ENCODE measurements around the gene C11orf58. TPM values are rescaled to one million over a fixed set of nuclear protein-coding genes. Genes with fewer than 3 reads are reported as not detected.

Gene C11orf58
- total RNA-seq, 1 experiment from 2014 or later: 272 TPM

- DNase-seq (ENCODE audit: low spot score): peak; percentile 79
These were observed 47.2 kb downstream of the C11orf58 start for GRCh38 chr11:16785520-16786128.

- DNase-seq (ENCODE audit: low spot score): no peak
These were observed 47.7 kb downstream of the C11orf58 start for GRCh38 chr11:16786131-16786530.

DNA sequence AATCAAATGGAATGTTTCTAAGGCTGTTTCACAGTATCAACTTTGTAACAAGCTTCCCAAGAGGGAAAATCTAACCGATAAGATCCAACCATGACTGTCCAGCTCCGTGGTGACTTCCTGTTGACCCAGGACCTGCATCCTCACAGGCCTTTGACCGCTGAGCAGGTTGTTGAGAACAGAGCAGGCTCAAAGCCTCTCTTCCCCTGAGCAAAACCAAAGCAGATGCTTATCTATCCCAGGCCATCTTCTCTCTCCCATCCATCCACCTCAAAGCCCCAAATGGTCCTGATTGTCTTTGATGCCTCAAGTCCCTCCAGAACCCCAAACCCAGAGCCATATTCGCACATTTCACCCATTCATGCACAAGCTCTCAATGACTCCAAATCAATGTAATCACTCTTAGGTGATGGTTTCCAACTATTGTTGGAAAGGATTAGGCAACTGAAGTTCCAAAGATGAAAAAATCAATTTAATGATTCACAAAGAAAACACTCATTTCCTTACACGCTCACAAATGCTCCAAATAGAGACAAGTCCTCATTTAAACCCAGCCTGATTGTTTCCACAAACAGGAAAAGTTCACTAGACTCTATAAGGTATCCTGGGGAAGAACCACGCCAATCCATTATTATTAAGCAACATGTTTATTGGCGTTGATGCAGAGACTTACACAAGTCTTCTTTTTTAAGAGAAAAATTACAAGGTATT lies 48.7 kb downstream of the C11orf58 start:
- no peak for DNase-seq (ENCODE audit: low spot score)

DNA sequence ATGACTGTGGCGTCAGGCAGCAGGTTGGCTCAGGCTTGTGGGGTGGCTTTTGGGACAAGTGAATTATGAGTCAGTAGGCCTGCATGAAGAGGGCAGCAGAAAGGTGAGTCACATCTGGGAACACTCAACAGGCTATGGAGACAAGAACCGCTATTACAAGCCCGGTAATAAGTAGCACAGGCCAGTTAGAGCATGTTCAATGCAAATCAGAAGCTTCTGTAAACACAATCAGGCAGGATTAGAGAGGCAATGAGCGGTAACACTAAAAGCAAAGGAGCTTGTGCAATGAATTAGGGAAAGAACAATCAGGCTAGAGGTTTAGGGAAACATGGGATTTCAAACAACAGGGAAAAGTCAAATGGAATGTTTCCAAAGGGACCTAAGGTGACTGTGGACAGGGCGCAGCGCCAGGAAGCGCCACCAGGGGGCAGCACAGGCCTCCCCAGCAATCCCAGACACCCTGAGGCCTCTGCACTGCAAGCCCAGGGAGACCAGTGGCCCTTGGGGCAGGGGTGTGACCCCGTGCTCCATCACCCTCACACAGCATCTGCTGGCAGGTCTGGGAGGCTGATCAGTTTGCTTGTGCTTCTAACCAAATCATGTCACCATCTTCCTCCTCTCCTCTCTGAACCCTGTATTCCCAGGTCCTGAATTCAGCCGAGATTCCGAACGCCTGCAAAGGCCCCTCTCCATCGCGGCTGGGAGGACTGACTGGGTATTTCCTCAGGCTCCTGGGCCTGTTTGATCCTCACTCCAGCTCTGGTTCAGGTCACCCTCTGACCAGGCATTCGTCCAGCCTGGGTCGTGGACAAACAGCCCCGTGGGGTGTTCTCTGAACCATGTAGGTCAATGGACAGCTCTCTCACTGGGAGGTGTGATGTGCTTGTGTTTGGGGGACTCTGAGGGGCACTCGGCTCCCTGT lies 50.0 kb downstream of the C11orf58 start:
- DNase-seq (ENCODE audit: low spot score): peak; percentile 72

- DNase-seq (ENCODE audit: low spot score): no peak
These were observed 50.6 kb downstream of the C11orf58 start for GRCh38 chr11:16789063-16789420.

GRCh38 chr11:16789560-16790485 lies 51.4 kb downstream of the C11orf58 start:
- DNase-seq (ENCODE audit: low spot score): no peak

- no peak for DNase-seq (ENCODE audit: low spot score)
These were observed 52.2 kb downstream of the C11orf58 start for GRCh38 chr11:16790486-16791190.

DNA sequence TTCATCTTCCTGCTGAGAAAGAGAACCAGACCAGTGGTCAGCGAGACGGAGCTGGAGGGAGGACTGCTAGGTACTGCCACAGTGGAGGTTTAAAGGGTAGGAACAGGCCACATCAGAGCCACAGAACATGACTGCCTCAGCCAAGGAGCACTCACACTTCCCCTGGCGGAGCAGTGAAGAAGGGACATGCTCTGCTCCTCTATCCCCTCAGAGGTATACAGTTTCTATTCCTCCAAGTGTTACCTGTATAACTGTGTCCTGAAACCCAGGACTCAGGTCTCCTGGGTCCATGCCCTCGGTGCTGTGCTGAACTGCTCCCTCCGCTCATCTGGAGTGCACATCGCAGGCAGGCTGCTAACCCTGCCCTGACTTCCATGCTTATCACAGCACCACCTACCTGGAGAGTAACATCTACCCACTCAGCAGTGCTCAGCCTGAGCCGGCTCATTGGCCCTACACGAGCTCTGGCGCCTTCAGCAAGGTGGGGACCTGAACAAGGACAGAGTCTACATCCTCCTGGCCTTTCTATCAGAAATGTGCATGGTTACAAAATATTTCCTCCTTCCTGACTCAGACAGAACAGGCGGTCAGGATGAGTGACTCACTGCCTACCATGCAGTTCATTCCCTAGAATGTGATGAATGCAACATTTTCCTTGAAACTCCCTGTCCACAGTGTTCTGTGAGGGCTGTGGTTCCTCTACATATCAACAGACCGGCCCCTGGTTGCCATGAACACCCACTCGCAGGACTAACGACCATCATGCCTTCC lies 52.9 kb downstream of the C11orf58 start:
- peak; percentile 93 for DNase-seq (ENCODE audit: low spot score)

DNA sequence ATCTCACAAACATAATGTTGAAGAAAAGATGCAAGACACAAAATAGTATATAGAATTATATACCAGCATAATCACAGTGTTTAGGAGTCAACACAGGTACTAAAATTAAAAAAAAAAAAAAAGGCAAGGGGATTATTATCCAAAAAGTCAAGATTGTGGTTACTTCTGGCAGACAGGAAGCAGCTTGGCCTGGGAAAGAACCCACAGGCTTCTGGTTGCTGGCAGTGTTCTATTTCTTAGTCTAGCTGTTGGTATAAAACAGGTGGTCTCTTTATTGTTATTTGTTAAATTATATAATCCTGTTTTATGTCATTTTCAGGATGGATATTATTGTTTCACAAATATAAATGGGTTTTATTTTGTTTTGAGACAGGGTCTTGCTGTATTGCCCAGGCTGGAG lies 54.0 kb downstream of the C11orf58 start:
- DNase-seq (ENCODE audit: low spot score): peak; percentile 38

- DNase-seq (ENCODE audit: low spot score): no peak
These were observed 54.6 kb downstream of the C11orf58 start for GRCh38 chr11:16793009-16793408.

GRCh38 chr11:16793511-16793910 lies 55.1 kb downstream of the C11orf58 start:
- DNase-seq (ENCODE audit: low spot score): no peak

DNA sequence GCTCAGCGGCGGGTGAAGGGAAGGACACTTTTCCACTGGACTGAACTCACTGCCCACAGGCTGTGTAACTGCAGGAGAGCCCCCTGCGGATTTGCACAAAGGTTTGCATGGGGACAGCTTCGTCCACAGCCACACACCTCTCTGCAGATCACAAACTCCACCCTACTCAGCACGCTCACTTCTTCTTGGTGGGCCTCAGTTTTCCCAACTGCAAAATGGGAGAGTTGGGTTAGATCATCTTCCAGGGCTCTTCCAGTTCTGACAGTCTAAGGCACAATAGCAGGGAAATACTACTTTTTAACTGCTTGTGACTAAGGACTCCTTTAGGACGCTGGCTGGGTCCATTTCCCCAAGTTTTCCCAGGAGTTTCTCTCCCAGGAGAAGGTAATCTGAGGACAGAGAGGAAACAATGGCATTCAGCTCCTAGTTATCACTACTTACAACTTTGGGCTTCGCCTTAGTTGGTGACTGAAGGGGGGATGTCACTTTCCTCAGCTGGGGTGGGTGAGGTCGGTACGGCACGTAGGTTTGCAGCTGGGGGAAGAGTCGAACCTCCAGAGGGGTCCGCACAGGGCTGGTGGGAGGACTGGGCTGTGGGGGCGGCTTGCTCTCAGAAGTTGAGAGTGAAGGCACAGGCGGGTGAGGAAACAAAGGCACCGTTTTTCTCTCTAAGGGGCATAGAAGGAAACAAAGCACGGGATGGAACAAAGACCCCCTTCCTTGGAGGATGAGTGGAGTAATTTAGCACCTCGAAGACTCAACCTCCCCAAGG lies 55.8 kb downstream of the C11orf58 start:
- no peak for DNase-seq (ENCODE audit: low spot score)

DNA sequence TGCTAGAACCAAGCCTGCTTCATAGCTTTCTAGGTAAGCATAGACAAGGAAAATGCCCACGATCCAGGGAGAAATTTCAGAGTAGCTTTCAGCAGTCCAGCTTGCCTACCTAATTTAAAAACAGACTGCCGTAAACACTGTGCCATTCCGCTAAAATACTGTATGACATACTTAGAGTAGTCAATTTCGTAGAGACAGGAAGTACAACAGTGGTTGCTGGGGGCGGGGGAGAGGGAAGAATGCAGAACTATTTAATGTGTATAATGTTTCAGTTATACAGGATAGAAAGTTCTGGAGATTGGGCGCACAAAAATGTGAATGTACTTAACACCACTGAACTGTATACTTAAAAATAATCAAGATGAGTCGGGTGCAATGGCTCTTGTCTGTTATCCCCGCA lies 56.7 kb downstream of the C11orf58 start:
- no peak for DNase-seq (ENCODE audit: low spot score)

GRCh38 chr11:16796311-16796710 lies 57.9 kb downstream of the C11orf58 start:
- no peak for DNase-seq (ENCODE audit: low spot score)

- no peak for DNase-seq (ENCODE audit: low spot score)
These were observed 59.3 kb downstream of the C11orf58 start for GRCh38 chr11:16797776-16798175.

- DNase-seq (ENCODE audit: low spot score): no peak
These were observed 60.8 kb downstream of the C11orf58 start for GRCh38 chr11:16799221-16799620.

DNA sequence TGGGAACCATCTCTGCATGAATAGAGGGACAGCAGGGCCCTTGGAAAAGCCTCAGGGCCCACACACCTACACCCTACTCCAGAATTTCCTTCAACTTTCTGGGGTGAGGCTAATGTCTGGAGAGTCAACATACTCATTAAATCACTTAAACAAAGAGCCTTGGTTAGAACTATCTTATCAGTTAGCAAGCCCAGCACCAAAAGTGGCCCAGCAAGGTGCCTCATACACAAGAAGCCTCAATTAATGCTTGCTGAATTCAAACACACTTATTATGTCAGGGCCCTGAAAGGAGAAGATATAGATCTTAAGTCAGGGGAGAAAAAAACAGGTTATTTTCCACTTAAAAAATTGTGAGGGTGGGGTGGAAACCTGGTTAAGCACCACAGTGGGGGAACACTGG lies 61.4 kb downstream of the C11orf58 start:
- no peak for DNase-seq (ENCODE audit: low spot score)

DNA sequence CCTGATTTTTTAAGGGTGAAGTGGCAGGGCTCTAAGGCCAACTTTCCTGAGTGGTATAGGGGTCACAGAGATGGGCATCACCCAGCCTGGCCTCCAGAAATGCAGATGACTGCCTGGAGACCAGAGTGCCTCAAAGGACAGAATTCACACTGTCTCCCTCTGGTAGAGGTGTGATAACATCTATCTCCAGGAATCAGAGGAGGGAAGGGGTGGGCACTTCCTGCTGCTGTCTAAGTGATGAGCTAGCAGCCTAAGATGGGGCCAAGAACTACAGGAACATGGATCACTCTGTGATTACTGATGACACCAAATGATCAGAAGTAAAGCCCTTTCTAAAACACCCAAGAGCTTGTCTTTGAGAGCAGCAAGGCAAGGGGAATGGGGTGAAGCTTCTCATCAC lies 61.9 kb downstream of the C11orf58 start:
- DNase-seq (ENCODE audit: low spot score): no peak

GRCh38 chr11:16801288-16801980 lies 63.0 kb downstream of the C11orf58 start:
- DNase-seq (ENCODE audit: low spot score): no peak
